ENCODE results near the gene CCDC197. TPM values are rescaled to one million over a fixed set of nuclear protein-coding genes. Genes with fewer than 3 reads are reported as not detected.

Gene CCDC197
- polyA plus RNA-seq, 1 experiment: not detected

DNA sequence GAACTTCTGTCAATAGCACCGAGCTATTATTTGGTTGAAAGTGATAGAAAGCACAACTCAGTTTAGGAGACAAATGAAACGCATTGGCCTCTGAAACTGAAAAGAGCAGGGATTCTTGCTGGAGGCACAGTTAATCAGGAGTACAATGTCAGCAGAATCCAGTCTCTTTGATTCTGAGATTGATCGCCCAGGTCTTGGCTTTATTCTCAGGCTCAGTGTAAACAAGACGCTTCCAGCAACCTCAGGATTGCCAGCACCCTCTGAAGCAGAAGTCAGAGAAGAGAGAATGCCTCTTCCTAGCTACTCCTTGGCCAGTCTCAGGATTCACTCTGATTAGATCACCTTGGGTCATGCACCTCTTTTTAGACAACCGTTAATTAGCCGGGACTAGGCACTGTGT lies 17.3 kb downstream of the CCDC197 start:
- TF ChIP-seq, protein P1, sequence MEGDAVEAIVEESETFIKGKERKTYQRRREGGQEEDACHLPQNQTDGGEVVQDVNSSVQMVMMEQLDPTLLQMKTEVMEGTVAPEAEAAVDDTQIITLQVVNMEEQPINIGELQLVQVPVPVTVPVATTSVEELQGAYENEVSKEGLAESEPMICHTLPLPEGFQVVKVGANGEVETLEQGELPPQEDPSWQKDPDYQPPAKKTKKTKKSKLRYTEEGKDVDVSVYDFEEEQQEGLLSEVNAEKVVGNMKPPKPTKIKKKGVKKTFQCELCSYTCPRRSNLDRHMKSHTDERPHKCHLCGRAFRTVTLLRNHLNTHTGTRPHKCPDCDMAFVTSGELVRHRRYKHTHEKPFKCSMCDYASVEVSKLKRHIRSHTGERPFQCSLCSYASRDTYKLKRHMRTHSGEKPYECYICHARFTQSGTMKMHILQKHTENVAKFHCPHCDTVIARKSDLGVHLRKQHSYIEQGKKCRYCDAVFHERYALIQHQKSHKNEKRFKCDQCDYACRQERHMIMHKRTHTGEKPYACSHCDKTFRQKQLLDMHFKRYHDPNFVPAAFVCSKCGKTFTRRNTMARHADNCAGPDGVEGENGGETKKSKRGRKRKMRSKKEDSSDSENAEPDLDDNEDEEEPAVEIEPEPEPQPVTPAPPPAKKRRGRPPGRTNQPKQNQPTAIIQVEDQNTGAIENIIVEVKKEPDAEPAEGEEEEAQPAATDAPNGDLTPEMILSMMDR (IDR thresholded peaks at IDR 0.05; ENCODE audit: insufficient read depth, low read depth, low read length): no peak
- ChIA-PET POLR2A (no interaction called here), CTCF (interaction anchor here (1.5 to 1.7 kb wide), 3 partner anchors 10 to 75 kb away, joined by 4 to 6 read pairs (median 5); no protein-coding TSS in a partner anchor)
- DNase-seq (ENCODE audit: low read depth): no peak
- Histone ChIP-seq H3K27me3 (ENCODE audit: control insufficient read depth, insufficient read depth, low read length) (peaks cover 10% of the 10 kb centered on the region), H3K4me3 (ENCODE audit: low read depth, low read length) (no peak overlapping the region), H3K36me3 (ENCODE audit: control insufficient read depth, insufficient read depth, low read length) (no peaks in the 10 kb centered on the region)

GRCh38 chr14:94015223-94015622 lies 18.1 kb downstream of the CCDC197 start:
- TF ChIP-seq, protein P1 (IDR thresholded peaks at IDR 0.05; ENCODE audit: insufficient read depth, low read depth, low read length): no peak
- DNase-seq (ENCODE audit: low read depth): no peak
- Histone ChIP-seq H3K4me3 (ENCODE audit: low read depth, low read length) (no peak overlapping the region), H3K27me3 (ENCODE audit: control insufficient read depth, insufficient read depth, low read length) (peaks cover 11% of the 10 kb centered on the region), H3K36me3 (ENCODE audit: control insufficient read depth, insufficient read depth, low read length) (no peaks in the 10 kb centered on the region)
- POLR2A ChIA-PET: no interaction called here
- CTCF ChIA-PET: interaction anchor here (1.5 to 1.7 kb wide), 2 partner anchors 11 to 76 kb away, joined by 4 to 6 read pairs; no protein-coding TSS in a partner anchor

DNA sequence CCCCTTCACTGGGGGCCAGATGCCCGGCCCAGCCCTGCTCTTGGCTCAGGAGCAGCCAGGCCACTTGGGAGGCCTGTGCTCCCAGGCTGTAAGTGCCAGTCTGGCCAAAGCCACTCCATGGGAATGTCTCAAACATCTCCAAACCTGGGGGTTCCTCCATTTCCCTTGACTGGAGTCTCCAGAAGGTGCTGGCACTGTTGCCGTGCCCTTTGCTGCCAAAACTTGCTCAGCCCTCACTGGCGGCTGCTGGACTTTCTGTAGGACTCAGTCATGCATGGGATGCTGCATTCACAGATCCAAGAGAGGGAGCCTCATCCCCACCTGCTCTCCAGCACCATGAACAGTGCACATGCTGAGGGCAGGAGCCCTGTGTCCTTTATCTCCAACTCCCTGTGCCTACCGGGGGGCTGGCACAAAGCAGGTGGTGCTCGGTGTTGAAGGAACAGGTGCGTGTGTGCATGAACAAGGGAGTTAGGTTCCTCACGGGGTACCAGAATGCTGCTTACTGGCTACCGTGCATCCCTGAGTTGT lies 19.4 kb downstream of the CCDC197 start:
- DNase-seq (ENCODE audit: low read depth): no peak
- ChIA-PET CTCF (interaction anchor here (0.7 kb wide), 1 partner anchor 164 kb away, joined by 3 read pairs; no protein-coding TSS in a partner anchor), POLR2A (no interaction called here)
- TF ChIP-seq, protein P1 (IDR thresholded peaks at IDR 0.05; ENCODE audit: insufficient read depth, low read depth, low read length): no peak
- Histone ChIP-seq H3K27me3 (ENCODE audit: control insufficient read depth, insufficient read depth, low read length) (peaks cover 6% of the 10 kb centered on the region), H3K36me3 (ENCODE audit: control insufficient read depth, insufficient read depth, low read length) (no peaks in the 10 kb centered on the region), H3K4me3 (ENCODE audit: low read depth, low read length) (no peak overlapping the region)

DNA sequence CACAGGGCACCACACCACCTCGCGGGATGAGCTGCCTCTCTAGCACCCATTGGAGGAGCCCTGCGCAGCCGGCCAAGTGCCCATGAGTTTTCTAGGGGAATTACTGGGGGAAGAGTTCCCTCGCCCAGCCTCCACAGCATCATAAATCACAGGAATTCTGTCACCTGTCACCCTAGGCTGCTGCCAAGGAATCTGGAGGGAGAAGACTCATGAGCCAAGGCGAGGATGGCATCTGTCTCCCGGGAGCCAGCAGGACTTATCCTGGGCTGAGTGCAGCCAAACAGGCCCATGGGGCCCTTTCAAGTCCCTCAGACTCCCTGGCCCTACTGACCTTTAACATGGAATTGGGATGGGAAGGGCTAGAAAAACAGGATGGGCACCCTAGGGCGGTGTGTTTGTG lies 21.2 kb downstream of the CCDC197 start:
- H3K4me3 ChIP-seq (ENCODE audit: low read depth, low read length): no peak overlapping the region
- TF ChIP-seq, protein P1 (IDR thresholded peaks at IDR 0.05; ENCODE audit: insufficient read depth, low read depth, low read length): no peak
- peaks cover 6% of the 10 kb centered on the region for H3K27me3 ChIP-seq (ENCODE audit: control insufficient read depth, insufficient read depth, low read length)
- ChIA-PET POLR2A (no interaction called here), CTCF (interaction anchor here (0.6 to 2.3 kb wide), 3 partner anchors 10 to 118 kb away, joined by 3 to 9 read pairs (median 3); no protein-coding TSS in a partner anchor)
- H3K36me3 ChIP-seq (ENCODE audit: control insufficient read depth, insufficient read depth, low read length): no peaks in the 10 kb centered on the region
- no peak for DNase-seq (ENCODE audit: low read depth)

GRCh38 chr14:94019329-94019728 lies 22.2 kb downstream of the CCDC197 start:
- Histone ChIP-seq H3K27me3 (ENCODE audit: control insufficient read depth, insufficient read depth, low read length) (peaks cover 6% of the 10 kb centered on the region), H3K4me3 (ENCODE audit: low read depth, low read length) (no peak overlapping the region), H3K36me3 (ENCODE audit: control insufficient read depth, insufficient read depth, low read length) (no peaks in the 10 kb centered on the region)
- no peak for DNase-seq (ENCODE audit: low read depth)
- CTCF ChIA-PET: interaction anchor here (0.9 to 2.3 kb wide), 4 partner anchors 9 to 117 kb away, joined by 3 to 9 read pairs (median 4); no protein-coding TSS in a partner anchor
- POLR2A ChIA-PET: no interaction called here
- TF ChIP-seq, protein P1 (IDR thresholded peaks at IDR 0.05; ENCODE audit: insufficient read depth, low read depth, low read length): no peak
